Middle frontal gyrus (tissue), 1 donor: Measurements from ENCODE around the gene COBL.

Experiments
- DNase-seq: peaks from one replicate; pipeline ENCODE4 v3.0.0-alpha.2; 2015; ENCODE audit warnings: low spot score; ENCODE audit errors: extremely low spot score

Gene COBL

DNA sequence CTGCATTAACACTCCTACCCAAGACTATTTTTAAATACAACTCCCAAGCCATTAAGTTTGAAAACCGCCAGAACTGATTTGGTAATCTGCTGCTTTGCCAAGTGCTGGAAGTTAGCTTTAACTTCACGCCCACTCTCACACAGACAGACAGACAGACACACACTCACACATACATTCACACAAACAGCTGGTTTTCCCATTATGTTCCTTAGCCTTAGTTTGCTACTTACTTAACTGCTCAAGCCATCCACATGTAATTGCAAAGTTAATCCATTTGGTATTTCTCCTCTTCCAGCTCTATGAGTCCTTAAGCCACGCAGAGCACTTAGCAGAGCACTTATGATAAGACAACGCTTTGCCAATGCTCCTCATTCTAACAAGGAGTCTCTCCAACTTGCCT lies 8.3 kb downstream of the COBL start:
- DNase-seq = no peak

- no peak for DNase-seq
These were observed 8.9 kb downstream of the COBL start for GRCh38 chr7:51307651-51308210.

DNA sequence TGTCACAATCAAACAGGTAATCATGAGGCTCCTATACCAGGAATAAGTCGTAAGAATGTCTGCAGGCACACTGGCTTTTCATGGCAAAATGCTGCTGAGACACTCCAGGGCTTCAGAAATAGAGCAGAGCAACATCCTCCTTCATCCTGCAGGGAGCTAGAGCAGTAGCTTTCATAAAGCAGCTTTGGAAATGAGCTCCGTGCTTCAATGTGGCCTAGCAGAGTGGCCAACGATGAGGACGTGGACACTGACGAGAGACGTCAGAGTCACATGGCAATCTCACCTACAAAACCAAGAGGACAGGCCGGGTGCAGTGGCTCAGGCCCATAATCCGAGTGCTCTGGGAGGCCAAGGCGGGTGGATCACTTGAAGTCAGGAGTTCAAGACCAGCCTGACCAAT lies 9.8 kb downstream of the COBL start:
- DNase-seq = no peak

GRCh38 chr7:51304729-51305128 lies 11.9 kb downstream of the COBL start:
- DNase-seq = no peak

DNA sequence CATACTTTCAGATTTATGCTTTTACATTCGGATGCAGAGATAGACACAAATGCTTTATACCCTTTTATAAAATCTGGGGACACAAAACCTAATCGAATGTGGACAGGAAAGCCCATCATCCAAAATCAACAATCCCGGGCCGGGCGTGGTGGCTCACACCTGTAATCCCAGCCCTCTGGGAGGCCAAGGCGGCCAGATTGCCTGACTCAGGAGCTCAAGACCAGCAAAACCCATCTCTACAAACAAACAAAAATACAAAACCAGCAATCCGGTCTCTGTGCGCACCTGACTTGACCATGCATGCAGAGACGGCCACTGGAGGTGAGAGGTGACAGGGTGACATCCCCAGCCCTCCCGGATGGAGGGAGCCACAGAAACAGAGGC lies 13.5 kb downstream of the COBL start:
- no peak for DNase-seq

GRCh38 chr7:51301806-51302205 lies 14.8 kb downstream of the COBL start:
- no peak for DNase-seq

DNA sequence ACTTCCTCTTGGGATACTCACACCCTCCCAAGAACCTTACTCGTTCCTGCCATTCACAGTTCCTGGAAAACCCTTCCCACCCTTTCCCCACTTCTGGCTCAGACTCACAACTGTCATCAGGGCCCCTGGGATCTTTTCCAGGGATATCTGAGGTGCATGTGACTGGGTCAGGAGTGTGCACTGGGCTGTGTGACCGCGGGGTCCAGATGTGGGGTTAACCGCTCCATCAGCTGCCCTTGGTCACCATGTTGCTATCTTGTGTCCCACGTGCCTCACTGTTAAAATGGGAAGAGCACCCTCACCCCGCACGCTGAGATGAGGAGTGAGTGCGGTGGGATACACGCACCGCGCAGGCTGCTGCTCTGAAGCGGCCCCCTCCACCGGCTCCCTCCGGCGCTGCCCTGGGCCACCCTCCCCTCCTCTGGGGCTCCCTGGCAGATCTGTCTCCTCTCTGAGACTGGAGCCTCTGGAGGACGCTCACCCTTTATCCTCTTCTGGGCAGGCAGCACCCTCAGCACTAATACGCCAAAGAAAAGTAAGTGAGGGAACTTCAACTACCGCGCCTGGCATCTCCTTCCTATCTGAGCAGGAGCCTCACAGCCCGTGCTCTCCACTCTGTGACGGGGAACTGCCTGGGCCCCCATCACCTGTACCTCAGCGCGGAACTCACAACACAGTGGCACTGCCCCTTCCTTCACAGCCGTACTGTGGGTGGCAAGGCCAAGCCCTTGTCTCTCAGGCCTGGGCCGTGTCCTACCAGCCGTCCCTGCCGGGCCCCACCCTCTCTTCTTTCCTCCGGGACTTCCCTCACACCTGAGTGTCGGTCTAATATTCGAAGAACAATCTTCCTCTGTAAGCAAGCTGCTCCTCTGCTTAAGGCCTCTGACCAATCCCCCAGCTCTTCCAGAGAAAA lies 15.6 kb downstream of the COBL start:
- DNase-seq = no peak

GRCh38 chr7:51299391-51300133 lies 17.0 kb downstream of the COBL start:
- no peak for DNase-seq

- no peak for DNase-seq
These were observed 17.7 kb downstream of the COBL start for GRCh38 chr7:51298912-51299311.

- no peak for DNase-seq
These were observed 18.6 kb downstream of the COBL start for GRCh38 chr7:51297986-51298385.

- no peak for DNase-seq
These were observed 21.0 kb downstream of the COBL start for GRCh38 chr7:51295440-51296245.

- DNase-seq = no peak
These were observed 24.0 kb downstream of the COBL start for GRCh38 chr7:51292596-51292995.

- DNase-seq = no peak
These were observed 25.7 kb downstream of the COBL start for GRCh38 chr7:51290702-51291540.

GRCh38 chr7:51290304-51290637 lies 26.3 kb downstream of the COBL start:
- no peak for DNase-seq

GRCh38 chr7:51289623-51290303 lies 26.8 kb downstream of the COBL start:
- DNase-seq = no peak

DNA sequence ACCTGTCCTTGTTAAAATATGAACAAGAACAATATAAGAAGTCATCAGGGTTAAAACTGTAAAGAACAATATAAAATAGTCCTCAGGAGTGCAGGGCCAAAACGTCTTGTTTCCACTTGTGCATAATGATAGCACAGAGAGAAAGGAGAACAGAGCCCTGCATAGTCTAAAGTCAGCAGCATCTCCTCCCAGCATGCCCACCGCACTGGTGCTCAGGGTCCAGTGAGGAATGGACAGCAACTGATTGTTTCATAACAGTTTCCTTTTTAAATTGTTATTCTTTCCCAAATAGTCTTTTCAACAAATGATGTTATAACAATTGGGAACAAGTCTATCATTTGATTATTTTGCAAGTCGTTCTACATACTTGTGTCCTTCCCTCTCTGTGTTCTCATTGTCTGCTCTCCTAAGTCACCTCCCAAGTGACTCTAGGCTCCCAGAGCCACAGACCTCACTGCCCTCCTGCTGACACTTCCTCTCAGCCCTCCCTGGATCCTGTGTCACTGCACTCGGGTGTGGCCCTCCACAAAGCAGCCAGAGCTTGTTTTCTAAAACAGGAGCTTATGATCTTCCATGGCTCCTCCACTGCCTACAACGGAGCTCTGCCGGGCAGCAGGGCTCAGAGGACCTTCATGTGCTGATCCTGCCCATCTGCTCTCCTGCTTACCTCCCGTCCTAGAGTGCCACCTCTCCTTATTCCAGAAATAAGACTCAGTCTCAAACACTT lies 27.6 kb downstream of the COBL start:
- DNase-seq = no peak

DNA sequence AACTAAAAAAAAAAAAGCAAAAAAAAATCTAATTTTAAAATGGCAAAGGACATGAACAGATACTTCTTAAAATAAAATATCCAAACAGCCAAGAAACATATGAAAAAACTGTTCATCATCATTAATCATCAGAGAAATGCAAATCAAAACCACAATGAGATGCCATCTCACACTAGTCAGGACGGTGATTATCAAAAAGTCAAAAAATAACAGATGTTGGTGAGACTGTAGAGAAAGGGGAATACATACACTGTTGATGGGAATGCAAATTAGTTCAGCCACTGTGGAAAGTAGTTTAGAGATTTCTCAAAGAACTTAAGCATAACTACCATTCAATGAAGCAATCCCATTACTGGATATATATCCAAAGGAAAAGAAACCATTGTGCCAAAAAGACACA lies 30.2 kb downstream of the COBL start:
- DNase-seq = no peak

DNA sequence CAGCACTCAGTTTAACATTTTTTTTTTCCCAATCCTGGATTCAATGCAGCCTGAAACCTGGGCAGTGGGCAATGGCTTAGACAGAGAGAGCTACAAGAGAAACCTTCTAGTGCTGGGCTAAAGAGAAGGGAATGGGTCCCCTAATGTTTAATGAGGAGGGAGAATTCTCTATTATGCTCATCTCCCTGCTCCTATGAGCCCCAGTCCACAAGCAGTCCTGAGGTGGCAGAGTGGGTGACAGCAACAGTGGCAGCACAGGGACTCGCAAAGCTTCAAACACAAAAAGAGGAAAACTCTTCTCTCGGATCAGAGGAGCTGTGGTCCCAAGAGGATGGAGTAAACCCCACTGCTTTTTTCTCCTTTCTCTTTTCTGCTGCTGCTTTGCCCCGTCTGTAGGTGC lies 36.5 kb downstream of the COBL start:
- no peak for DNase-seq

DNA sequence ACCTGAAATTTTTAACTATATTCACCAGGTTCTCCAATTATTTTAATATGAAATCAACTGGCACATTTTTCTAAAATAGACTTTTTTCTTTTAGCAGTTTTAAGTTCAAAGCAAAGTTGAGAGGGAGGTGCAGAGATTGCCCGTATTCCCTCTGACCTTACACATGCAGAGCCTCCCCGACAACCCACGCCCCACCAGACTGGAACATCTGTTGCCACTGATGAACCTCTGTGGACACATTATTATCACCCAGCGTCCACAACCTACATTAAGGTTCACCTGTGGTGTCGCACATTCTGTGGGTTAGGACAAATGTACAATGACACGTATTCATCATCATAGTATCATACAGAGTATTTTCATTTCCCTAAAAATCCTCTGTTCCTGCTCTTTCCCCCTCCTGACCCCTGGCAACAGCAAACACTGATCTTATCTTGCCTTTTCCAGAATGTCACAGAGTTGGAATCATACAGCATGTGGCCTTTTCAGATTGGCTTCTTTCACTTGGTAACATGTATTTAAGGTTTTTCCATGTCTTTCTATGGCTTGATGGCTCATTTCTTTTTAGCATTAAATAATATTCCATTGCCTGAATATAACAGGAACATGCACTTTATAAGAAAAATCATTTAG lies 37.1 kb downstream of the COBL start:
- DNase-seq = no peak
